ENCODE data around the gene SCN1B.

SCN1B gene

GRCh38 chr19:35053667-35054293 lies 23.5 kb downstream of the SCN1B start:
- no peak for DNase-seq (ENCODE audit: low spot score)

DNA sequence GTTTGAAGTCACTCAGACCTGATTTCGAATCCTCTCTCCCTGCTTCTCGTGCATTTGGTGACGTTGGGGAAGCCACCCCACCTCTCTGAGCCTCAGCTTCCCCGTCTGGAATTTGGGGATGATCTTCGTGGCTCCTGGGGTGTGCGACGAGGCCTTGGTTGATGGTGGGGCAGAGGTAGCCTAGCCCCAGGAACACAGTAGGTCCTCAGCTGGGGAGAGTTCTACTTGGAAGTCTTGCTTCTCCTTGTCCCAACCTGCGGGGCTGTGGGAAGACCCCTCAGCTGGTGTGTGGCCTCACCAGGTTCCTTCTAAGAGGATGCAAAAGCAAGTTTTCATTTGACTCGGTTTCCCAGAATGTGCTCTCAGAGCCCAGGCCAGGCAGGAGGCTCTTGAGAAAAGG lies 24.4 kb downstream of the SCN1B start:
- DNase-seq (ENCODE audit: low spot score), result no peak

GRCh38 chr19:35055715-35056179 lies 25.5 kb downstream of the SCN1B start:
- no peak for DNase-seq (ENCODE audit: low spot score)

- no peak for DNase-seq (ENCODE audit: low spot score)
Measured at GRCh38 chr19:35056513-35057063, 26.3 kb downstream of the SCN1B start.

- no peak for DNase-seq (ENCODE audit: low spot score)
Measured at GRCh38 chr19:35058370-35058769, 28.1 kb downstream of the SCN1B start.

DNA sequence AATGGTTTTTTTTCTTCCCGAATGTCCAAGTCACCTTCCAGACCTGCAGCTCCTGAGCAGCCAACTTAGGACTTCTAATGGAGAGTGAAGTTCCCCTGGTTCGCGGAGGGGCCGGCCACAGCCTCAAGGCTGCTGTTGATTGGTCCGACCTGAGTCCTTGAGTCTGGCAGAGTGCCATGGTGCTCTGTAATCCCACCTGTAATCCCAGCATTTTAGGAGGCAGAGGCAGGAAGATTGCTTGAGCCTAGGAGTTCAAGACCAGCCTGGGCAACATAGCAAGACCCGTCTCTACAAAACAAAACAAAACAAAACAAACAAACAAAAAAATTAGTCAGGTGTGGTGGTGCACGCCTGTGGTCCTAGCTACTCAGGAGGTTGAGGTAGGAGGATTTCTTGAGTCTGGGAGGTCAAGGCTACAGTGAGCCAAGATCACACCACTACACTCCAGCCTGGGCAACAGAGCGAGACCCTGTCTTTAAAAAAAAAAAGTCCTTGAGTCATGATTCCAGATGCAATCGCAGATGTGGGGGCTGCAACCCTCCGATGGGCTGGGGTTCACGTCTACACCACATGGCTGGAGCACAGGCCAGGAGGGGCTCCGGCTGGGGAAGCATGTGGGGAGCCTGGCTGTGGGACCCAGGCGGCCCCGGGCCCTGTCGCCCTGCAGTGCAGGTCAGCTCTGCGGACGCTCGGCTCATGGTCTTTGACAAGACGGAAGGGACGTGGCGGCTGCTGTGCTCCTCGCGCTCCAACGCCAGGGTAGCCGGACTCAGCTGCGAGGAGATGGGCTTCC lies 28.9 kb downstream of the SCN1B start:
- no peak for DNase-seq (ENCODE audit: low spot score)

DNA sequence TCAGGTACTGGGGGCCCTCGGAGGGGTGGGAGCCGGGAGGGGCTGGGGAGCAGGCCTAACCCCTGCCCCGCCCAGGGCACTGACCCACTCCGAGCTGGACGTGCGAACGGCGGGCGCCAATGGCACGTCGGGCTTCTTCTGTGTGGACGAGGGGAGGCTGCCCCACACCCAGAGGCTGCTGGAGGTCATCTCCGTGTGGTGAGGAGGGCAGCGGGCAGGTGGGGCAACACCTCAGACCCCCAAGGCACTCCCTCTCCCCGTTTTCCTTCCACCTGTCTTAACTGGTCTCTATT lies 29.5 kb downstream of the SCN1B start:
- no peak for DNase-seq (ENCODE audit: low spot score)

DNA sequence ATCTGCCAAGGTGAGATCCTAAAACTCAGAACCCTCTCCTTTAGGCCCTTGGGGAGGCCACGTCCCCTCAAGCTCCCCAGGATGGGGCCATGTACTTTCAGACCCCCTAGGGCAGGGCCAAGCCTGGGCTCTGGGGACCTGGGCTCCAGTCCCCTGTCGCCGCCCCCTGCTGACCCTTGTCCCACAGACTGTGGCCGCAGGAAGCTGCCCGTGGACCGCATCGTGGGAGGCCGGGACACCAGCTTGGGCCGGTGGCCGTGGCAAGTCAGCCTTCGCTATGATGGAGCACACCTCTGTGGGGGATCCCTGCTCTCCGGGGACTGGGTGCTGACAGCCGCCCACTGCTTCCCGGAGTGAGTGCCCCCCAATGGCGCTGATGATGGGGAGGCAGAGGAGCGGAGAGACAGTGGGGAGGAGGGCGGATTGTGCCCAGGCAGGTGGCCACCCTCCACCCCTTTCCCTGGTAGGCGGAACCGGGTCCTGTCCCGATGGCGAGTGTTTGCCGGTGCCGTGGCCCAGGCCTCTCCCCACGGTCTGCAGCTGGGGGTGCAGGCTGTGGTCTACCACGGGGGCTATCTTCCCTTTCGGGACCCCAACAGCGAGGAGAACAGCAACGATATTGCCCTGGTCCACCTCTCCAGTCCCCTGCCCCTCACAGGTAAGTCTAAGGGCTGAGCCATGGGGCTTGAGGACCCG lies 30.0 kb downstream of the SCN1B start:
- DNase-seq (ENCODE audit: low spot score), result no peak

DNA sequence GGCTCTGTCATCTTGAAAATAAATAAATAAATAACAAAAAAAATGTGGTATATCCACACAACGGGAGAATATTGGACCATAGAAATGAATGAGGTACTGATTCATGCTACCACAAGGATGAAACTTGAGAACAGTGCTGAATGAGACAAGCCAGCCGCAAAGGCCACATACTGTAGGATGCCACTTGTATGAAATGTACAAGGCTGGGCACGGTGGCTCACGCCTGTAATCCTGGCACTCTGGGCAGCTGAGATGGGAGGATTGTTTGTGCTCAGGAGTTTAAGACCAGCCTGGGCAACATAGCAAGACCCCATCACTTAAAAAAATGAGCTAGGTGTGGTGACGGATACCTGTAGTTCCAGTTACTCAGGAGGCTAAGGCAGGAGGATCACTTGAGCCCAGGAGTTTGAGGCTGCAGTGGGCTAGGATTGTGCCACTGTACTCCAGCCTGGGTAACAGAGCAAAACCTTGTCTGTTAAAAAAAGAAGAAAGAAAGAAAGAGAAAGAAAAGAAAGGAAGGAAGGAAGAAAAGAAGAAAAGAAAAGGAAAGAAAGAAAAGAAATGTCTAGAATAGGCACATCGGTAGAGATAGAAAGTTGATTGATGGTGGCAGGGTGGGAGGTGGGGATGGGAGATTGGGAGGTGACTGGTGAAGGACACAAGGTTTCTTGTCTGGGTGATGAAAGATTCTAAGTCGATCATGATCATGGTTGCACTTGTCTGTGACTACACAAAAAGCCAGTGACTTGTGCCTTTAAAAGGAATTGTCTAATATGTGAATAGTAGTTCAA lies 31.5 kb downstream of the SCN1B start:
- no peak for DNase-seq (ENCODE audit: low spot score)

DNA sequence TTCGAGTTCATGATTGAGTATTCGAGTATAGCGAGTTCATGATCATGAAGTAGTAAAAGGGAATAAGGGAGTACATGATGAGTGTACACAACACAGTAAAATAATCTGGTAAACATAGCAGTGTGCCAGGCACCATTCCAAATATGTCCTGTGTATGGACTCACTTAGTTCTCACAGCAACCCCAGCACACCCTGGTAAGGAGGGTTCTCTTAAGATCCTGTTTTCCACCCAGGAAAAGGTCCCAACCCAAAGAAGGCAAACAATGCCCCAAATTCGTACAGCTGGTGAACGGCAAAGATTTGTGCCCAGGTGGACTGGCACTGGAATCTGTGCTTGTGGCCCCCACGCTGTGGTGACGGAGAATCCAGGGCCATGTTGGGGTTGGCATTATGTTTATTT lies 32.7 kb downstream of the SCN1B start:
- DNase-seq (ENCODE audit: low spot score), result no peak

- DNase-seq (ENCODE audit: low spot score), result no peak
Measured at GRCh38 chr19:35063940-35064818, 33.9 kb downstream of the SCN1B start.

DNA sequence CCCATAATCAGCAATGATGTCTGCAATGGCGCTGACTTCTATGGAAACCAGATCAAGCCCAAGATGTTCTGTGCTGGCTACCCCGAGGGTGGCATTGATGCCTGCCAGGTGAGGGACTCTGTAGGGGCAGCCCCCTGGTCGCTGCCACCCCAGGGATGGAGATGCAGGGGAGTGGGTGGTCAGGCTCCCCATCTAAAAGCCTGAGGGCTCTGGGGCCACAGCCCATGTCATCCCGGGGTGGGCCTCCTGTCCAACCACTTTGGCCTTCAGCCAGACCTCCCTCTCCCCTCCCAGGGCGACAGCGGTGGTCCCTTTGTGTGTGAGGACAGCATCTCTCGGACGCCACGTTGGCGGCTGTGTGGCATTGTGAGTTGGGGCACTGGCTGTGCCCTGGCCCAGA lies 35.3 kb downstream of the SCN1B start:
- DNase-seq (ENCODE audit: low spot score), result no peak

GRCh38 chr19:35066121-35066520 lies 35.9 kb downstream of the SCN1B start:
- DNase-seq (ENCODE audit: low spot score), result no peak

- peak; percentile 80 for DNase-seq (ENCODE audit: low spot score)
Measured at GRCh38 chr19:35066691-35067563, 36.7 kb downstream of the SCN1B start.

GRCh38 chr19:35068941-35069634 lies 38.8 kb downstream of the SCN1B start:
- DNase-seq (ENCODE audit: low spot score), result no peak

DNA sequence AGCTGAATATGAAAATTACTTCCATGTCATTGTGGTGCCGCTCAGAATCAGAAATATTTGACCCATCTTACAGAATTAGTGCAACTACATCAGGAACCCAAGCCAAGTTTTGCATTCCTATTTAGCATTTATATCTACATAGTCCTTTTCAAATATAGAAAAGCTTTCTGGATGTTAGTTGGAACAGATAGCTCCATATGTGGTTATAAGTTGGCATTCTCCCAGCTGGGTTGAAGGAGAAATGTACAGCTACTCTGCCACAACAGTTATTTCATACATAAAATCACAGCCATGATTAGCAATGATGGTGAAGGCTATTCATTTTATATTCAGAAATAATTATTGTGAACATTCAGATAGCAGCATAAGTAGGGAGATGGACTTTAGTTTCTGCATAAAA lies 39.4 kb downstream of the SCN1B start:
- DNase-seq (ENCODE audit: low spot score), result no peak

- DNase-seq (ENCODE audit: low spot score), result no peak
Measured at GRCh38 chr19:35070471-35070870, 40.2 kb downstream of the SCN1B start.

DNA sequence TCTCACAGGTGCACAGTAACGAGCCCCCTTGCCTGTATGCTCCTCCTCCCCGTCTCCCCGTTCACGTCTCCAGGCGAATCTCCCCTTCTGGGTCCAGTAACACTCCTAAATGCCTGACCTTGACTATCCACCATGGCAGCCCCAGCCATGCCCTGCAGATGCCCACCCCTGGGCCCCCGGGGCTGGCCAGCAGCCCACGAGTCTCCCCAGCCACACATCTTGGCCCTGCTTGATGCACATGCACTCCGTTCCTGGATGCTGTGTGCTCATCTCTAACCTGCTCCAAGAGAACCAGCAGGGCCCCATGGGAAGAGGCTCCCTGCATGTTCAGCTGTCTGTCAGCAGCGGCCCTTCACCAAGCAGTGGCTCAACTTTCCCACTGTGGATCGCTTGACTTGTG lies 43.2 kb downstream of the SCN1B start:
- no peak for DNase-seq (ENCODE audit: low spot score)

GRCh38 chr19:35073941-35074340 lies 43.7 kb downstream of the SCN1B start:
- no peak for DNase-seq (ENCODE audit: low spot score)
